Left lobe of liver (tissue), 2 donors: Measurements from ENCODE around the gene LHFPL6. TPM values are rescaled to one million over a fixed set of nuclear protein-coding genes. Genes with fewer than 3 reads are reported as not detected.

Source experiments
- ATAC-seq: fragments of 200-7000 bp; cut with Tn5 transposase; one replicate; pipeline ENCODE4 v1.9.1; 2020; ENCODE audit warnings: mild to moderate bottlenecking, moderate library complexity
- DNase-seq: peaks from one replicate; pipeline ENCODE4 v3.0.0-alpha.2; 2020; ENCODE audit warnings: low spot score
- total RNA-seq: library from RNA; stranded (reverse); gene quantifications from one replicate; pipeline ENCODE4 v1.2.1, GENCODE V29; 2021
- donor health status: DM: no; HTN: no; CAD: no; lungs with moderate emphysema.
- donor health status: DM: no; HTN: yes; CAD: no.

LHFPL6 gene
- total RNA-seq, 1 donor from 2014 or later = 2.8 TPM

- ATAC-seq (no peak), DNase-seq (no peak)
Measured at GRCh38 chr13:39318161-39318560, 284.8 kb downstream of the LHFPL6 start.

- no peak for DNase-seq
Measured at GRCh38 chr13:39317291-39317690, 285.7 kb downstream of the LHFPL6 start.

GRCh38 chr13:39315796-39316195 lies 287.2 kb downstream of the LHFPL6 start:
- DNase-seq (no peak), ATAC-seq (no peak)

More at GRCh38 chr13:39317291-39317690, 285.7 kb downstream of the LHFPL6 start:
- peak; percentile 38 for ATAC-seq

GRCh38 chr13:39313721-39314120 lies 289.3 kb downstream of the LHFPL6 start:
- no peak for ATAC-seq

GRCh38 chr13:39312596-39312995 lies 290.4 kb downstream of the LHFPL6 start:
- no peak for ATAC-seq
- DNase-seq = no peak

More at GRCh38 chr13:39313721-39314120, 289.3 kb downstream of the LHFPL6 start:
- no peak for DNase-seq

- ATAC-seq (no peak), DNase-seq (no peak)
Measured at GRCh38 chr13:39311619-39312018, 291.4 kb downstream of the LHFPL6 start.

GRCh38 chr13:39310961-39311360 lies 292.0 kb downstream of the LHFPL6 start:
- ATAC-seq = no peak
- DNase-seq = no peak

- no peak for DNase-seq
- no peak for ATAC-seq
Measured at GRCh38 chr13:39306639-39307589, 296.1 kb downstream of the LHFPL6 start.

GRCh38 chr13:39302820-39303219 lies 300.2 kb downstream of the LHFPL6 start:
- no peak for DNase-seq
- no peak for ATAC-seq

- DNase-seq = no peak
- no peak for ATAC-seq
Measured at GRCh38 chr13:39298951-39299350, 304.0 kb downstream of the LHFPL6 start.

GRCh38 chr13:39297664-39298171 lies 305.3 kb downstream of the LHFPL6 start:
- ATAC-seq (no peak), DNase-seq (no peak)

GRCh38 chr13:39297023-39297422 lies 306.0 kb downstream of the LHFPL6 start:
- no peak for ATAC-seq
- DNase-seq = no peak

GRCh38 chr13:39296193-39296592 lies 306.8 kb downstream of the LHFPL6 start:
- DNase-seq (no peak), ATAC-seq (no peak)

Other genes with a start within 250 kb of the LHFPL6 start
- gene COG6, start 52.5 kb upstream of the LHFPL6 start, total RNA-seq = 12.8 TPM